ENCODE measurements around the gene GADD45A.

The GADD45A gene

GRCh38 chr1:67710417-67710816 is 25.4 kb downstream of the GADD45A start:
- no peak overlapping the region for H3K4me3 ChIP-seq (ENCODE audit: low read depth, low read length)
- peaks cover 13% of the 10 kb centered on the region for H3K36me3 ChIP-seq (replicated peaks)
- no peak for TF ChIP-seq CTCF (IDR thresholded peaks at IDR 0.05; ENCODE audit: low read depth, low read length, missing control alignments)
- no peaks in the 10 kb centered on the region for H3K27me3 ChIP-seq (replicated peaks)
- DNase-seq = peak; percentile 75
- in situ Hi-C loops (cut with HindIII; ENCODE audit: low pct_ligation_motif_present, low sequenced_read_pairs) = no loop called here
- H3K27ac ChIP-seq = peak overlapping the region; percentile 41

- in situ Hi-C loops (cut with HindIII; ENCODE audit: low pct_ligation_motif_present, low sequenced_read_pairs) = no loop called here
- DNase-seq = no peak
- Histone ChIP-seq H3K36me3 (replicated peaks) (peaks cover 5% of the 10 kb centered on the region), H3K27me3 (replicated peaks) (no peaks in the 10 kb centered on the region), H3K4me3 (ENCODE audit: low read depth, low read length) (no peak overlapping the region), H3K27ac (peak overlapping the region; percentile 41)
- no peak for TF ChIP-seq CTCF (IDR thresholded peaks at IDR 0.05; ENCODE audit: low read depth, low read length, missing control alignments)
Observed at GRCh38 chr1:67711158-67711854, 26.3 kb downstream of the GADD45A start.

DNA sequence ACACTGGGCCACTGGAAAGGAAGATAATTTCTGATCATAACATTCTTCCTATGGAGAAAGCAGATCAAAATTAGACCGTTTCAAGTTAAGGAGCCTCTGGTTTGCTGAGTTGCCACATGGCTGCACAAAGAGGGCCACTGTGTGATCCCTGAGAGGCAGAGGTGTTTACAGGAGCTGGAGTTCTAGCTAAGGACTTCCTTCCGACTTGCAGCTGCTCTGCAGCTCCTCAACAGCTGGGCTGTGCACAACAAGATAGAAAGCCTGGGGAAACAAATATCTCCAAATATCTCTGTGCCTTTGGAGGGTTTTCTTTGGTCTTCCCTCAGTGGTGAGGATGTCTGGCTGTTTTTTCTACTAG is 26.8 kb downstream of the GADD45A start:
- no peaks in the 10 kb centered on the region for H3K27me3 ChIP-seq (replicated peaks)
- H3K4me3 ChIP-seq (ENCODE audit: low read depth, low read length) = no peak overlapping the region
- H3K27ac ChIP-seq = no peak overlapping the region
- TF ChIP-seq CTCF (IDR thresholded peaks at IDR 0.05; ENCODE audit: low read depth, low read length, missing control alignments) = no peak
- in situ Hi-C loops (cut with HindIII; ENCODE audit: low pct_ligation_motif_present, low sequenced_read_pairs) = no loop called here
- peaks cover 2% of the 10 kb centered on the region for H3K36me3 ChIP-seq (replicated peaks)
- no peak for DNase-seq

- in situ Hi-C loops (cut with HindIII; ENCODE audit: low pct_ligation_motif_present, low sequenced_read_pairs) = no loop called here
- Histone ChIP-seq H3K27ac (peak overlapping the region; percentile 51), H3K4me3 (ENCODE audit: low read depth, low read length) (no peak overlapping the region), H3K27me3 (replicated peaks) (no peaks in the 10 kb centered on the region), H3K36me3 (replicated peaks) (no peaks in the 10 kb centered on the region)
- no peak for TF ChIP-seq CTCF (IDR thresholded peaks at IDR 0.05; ENCODE audit: low read depth, low read length, missing control alignments)
- DNase-seq = peak; percentile 81
Observed at GRCh38 chr1:67713057-67713846, 28.3 kb downstream of the GADD45A start.

- no peaks in the 10 kb centered on the region for H3K36me3 ChIP-seq (replicated peaks)
- H3K27me3 ChIP-seq (replicated peaks) = no peaks in the 10 kb centered on the region
- no peak for TF ChIP-seq CTCF (IDR thresholded peaks at IDR 0.05; ENCODE audit: low read depth, low read length, missing control alignments)
- no peak for DNase-seq
- no peak overlapping the region for H3K4me3 ChIP-seq (ENCODE audit: low read depth, low read length)
- in situ Hi-C loops (cut with HindIII; ENCODE audit: low pct_ligation_motif_present, low sequenced_read_pairs) = no loop called here
- H3K27ac ChIP-seq = no peak overlapping the region
Observed at GRCh38 chr1:67715819-67716218, 30.8 kb downstream of the GADD45A start.

All from brain microvascular endothelial cell (primary cell).